OCI-LY3 (cell line): ENCODE measurements around the gene CD79B.
"Not testable (repeated sequence)": the region's sequence is repeated elsewhere in the genome, so short reads cannot be mapped to it uniquely, and the experiment has no call there.

Source experiments
- EZH2phosphoT487 ChIP-seq: fragments of 200-600 bp; shearing (Covaris generic); IDR thresholded peaks from 2 replicates; pipeline ENCODE4 v1.6.1; 2018; ENCODE audit warnings: antibody characterized with exemption, mixed run types, low read depth
- TF ChIP-seq, protein P1 (sequence below): fragments of 200-600, 300-600 bp; sonication (generic); IDR thresholded peaks from 2 replicates; pipeline ENCODE4 v1.5.1; 2014; ENCODE audit warnings: antibody characterized with exemption, low read length, low read depth

DNA sequence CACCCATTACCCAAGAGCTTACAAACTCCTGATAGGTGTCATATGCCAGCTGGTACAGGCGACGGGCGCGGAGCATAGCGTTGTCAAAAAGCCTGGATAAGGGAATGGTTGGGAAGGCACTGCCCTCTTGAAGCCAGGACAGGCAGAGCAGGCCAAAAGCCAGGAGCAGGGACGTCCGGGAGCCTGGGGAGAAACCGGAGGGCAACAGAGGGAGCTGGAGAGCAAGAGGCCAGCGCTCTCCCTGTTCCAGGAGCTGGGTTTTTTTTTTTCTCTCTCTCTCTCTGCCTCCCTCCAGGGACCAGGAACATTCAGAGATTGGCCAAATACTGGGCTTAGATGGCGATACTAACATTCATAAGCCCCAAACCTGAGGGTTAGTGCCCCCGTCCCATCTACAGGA lies 50.8 kb downstream of the CD79B start:
- TF ChIP-seq, protein P1, sequence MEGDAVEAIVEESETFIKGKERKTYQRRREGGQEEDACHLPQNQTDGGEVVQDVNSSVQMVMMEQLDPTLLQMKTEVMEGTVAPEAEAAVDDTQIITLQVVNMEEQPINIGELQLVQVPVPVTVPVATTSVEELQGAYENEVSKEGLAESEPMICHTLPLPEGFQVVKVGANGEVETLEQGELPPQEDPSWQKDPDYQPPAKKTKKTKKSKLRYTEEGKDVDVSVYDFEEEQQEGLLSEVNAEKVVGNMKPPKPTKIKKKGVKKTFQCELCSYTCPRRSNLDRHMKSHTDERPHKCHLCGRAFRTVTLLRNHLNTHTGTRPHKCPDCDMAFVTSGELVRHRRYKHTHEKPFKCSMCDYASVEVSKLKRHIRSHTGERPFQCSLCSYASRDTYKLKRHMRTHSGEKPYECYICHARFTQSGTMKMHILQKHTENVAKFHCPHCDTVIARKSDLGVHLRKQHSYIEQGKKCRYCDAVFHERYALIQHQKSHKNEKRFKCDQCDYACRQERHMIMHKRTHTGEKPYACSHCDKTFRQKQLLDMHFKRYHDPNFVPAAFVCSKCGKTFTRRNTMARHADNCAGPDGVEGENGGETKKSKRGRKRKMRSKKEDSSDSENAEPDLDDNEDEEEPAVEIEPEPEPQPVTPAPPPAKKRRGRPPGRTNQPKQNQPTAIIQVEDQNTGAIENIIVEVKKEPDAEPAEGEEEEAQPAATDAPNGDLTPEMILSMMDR: not testable (repeated sequence)
- TF ChIP-seq EZH2phosphoT487: not testable (repeated sequence)
